Measurements from ENCODE around the gene DSCAML1. TPM values are rescaled to one million over a fixed set of nuclear protein-coding genes. Genes with fewer than 3 reads are reported as not detected.

Gene DSCAML1
- total RNA-seq, 1 experiment from 2014 or later: 0.90 TPM

GRCh38 chr11:117678658-117679406 lies 118.2 kb downstream of the DSCAML1 start:
- ChIA-PET POLR2A (no interaction called here), CTCF (interaction anchor here (0.8 to 1.6 kb wide), 6 partner anchors 24 to 253 kb away, joined by 3 to 5 read pairs (median 3); no protein-coding TSS in a partner anchor)
- Mint-ChIP-seq H3K4me3 (no peak overlapping the region), H3K27me3 (ENCODE audit: low read depth) (peaks cover 7% of the 10 kb centered on the region), H3K36me3 (no peaks in the 10 kb centered on the region), H3K9me3 (no peaks in the 10 kb centered on the region), H3K27ac (no peak overlapping the region), H3K4me1 (peaks cover 45% of the 10 kb centered on the region)
- DNase-seq (ENCODE audit: low spot score) (no peak), ATAC-seq (peak; percentile 38)
- no peak for TF ChIP-seq E2F1 (CRISPR knock-in tag; IDR thresholded peaks at IDR 0.05)

GRCh38 chr11:117677729-117678310 lies 119.2 kb downstream of the DSCAML1 start:
- ATAC-seq: no peak
- H3K27ac Mint-ChIP-seq: no peak overlapping the region
- H3K9me3 Mint-ChIP-seq: no peaks in the 10 kb centered on the region
- TF ChIP-seq FOXJ3 (CRISPR knock-in tag; IDR thresholded peaks at IDR 0.05; ENCODE audit: borderline replicate concordance): no peak
- TF ChIP-seq ZNF232 (CRISPR knock-in tag; IDR thresholded peaks at IDR 0.05): no peak
- TF ChIP-seq ZBTB21 (CRISPR knock-in tag; IDR thresholded peaks at IDR 0.05; ENCODE audit: borderline replicate concordance): no peak
- no peak for TF ChIP-seq ZMAT4 (CRISPR knock-in tag; IDR thresholded peaks at IDR 0.05)
- TF ChIP-seq JUN (CRISPR knock-in tag; IDR thresholded peaks at IDR 0.05): no peak
- POLR2A ChIA-PET: no interaction called here
- H3K4me1 Mint-ChIP-seq: peaks cover 53% of the 10 kb centered on the region
- no peaks in the 10 kb centered on the region for H3K36me3 Mint-ChIP-seq
- H3K4me3 Mint-ChIP-seq: no peak overlapping the region
- CTCF ChIA-PET: interaction anchor here (0.6 to 1.2 kb wide), 4 partner anchors 17 to 252 kb away, joined by 3 to 4 read pairs (median 4); no protein-coding TSS in a partner anchor
- H3K27me3 Mint-ChIP-seq (ENCODE audit: low read depth): peaks cover 7% of the 10 kb centered on the region
- DNase-seq (ENCODE audit: low spot score): no peak

GRCh38 chr11:117676501-117676900 lies 120.5 kb downstream of the DSCAML1 start:
- Mint-ChIP-seq H3K9me3 (no peaks in the 10 kb centered on the region), H3K27ac (no peak overlapping the region), H3K4me3 (no peak overlapping the region), H3K4me1 (peaks cover 52% of the 10 kb centered on the region), H3K36me3 (no peaks in the 10 kb centered on the region), H3K27me3 (ENCODE audit: low read depth) (peaks cover 2% of the 10 kb centered on the region; the same call in 1 of the 2 replicates)
- DNase-seq (ENCODE audit: low spot score) (no peak), ATAC-seq (no peak)
- POLR2A ChIA-PET: no interaction called here
- CTCF ChIA-PET: no interaction called here
- no peak for TF ChIP-seq E2F4 (CRISPR knock-in tag; IDR thresholded peaks at IDR 0.05; ENCODE audit: borderline replicate concordance, low read depth)
- no peak for TF ChIP-seq NFYB (CRISPR knock-in tag; conservative IDR thresholded peaks at IDR 0.05; ENCODE audit: low read depth)
- TF ChIP-seq GRHL2 (CRISPR knock-in tag; IDR thresholded peaks at IDR 0.05; ENCODE audit: insufficient replicate concordance, severe bottlenecking): no peak
- TF ChIP-seq ESRRA (CRISPR knock-in tag; IDR thresholded peaks at IDR 0.05; ENCODE audit: borderline replicate concordance): no peak
- TF ChIP-seq OVOL2 (CRISPR knock-in tag; IDR thresholded peaks at IDR 0.05; ENCODE audit: borderline replicate concordance): no peak
- no peak for TF ChIP-seq MXD4 (CRISPR knock-in tag; IDR thresholded peaks at IDR 0.05; ENCODE audit: borderline replicate concordance)
- TF ChIP-seq ELF4 (CRISPR knock-in tag; IDR thresholded peaks at IDR 0.05; ENCODE audit: low read depth): no peak
- TF ChIP-seq ERG (CRISPR knock-in tag; IDR thresholded peaks at IDR 0.05): no peak
- TF ChIP-seq ZNF671 (CRISPR knock-in tag; IDR thresholded peaks at IDR 0.05): no peak
- no peak for TF ChIP-seq ARID4B (CRISPR knock-in tag; IDR thresholded peaks at IDR 0.05; ENCODE audit: borderline replicate concordance)
- TF ChIP-seq MAX (CRISPR knock-in tag; IDR thresholded peaks at IDR 0.05): no peak
- no peak for TF ChIP-seq NR1H2 (CRISPR knock-in tag; IDR thresholded peaks at IDR 0.05)
- no peak for TF ChIP-seq ZNF423 (CRISPR knock-in tag; IDR thresholded peaks at IDR 0.05)
